BJ (cell line): ENCODE measurements around the gene DAB1. TPM values are rescaled to one million over a fixed set of nuclear protein-coding genes. Genes with fewer than 3 reads are reported as not detected.

Experiments used
- CTCF ChIA-PET: fragments of 350-600 bp; formaldehyde crosslinking; extraction: SDS; loops from one replicate; lab custom pipeline; 2021; ENCODE audit warnings: antibody characterized with exemption, inconsistent platforms; lab: Yijun Ruan, JAX
- POLR2A ChIA-PET: fragments of 300-600 bp; sonication (Branson Sonifier 250); formaldehyde crosslinking; extraction: SDS; loops from one replicate; lab custom pipeline; 2021; ENCODE audit warnings: antibody characterized with exemption; lab: Charles Lee
- DNase-seq: peaks from one replicate; pipeline ENCODE4 v3.0.0-alpha.2; 2011; ENCODE audit warnings: low read depth
- H3K27me3 ChIP-seq: 2 replicates; pipeline ENCODE4 v1.6.0; 2011; ENCODE audit warnings: low read length; ENCODE audit not compliant: control insufficient read depth, insufficient read depth
- H3K36me3 ChIP-seq: 2 replicates; pipeline ENCODE4 v1.5.1; 2011; ENCODE audit warnings: low read length; ENCODE audit not compliant: control insufficient read depth, insufficient read depth
- H3K4me3 ChIP-seq: 2 replicates; pipeline ENCODE4 v1.5.1; 2011; ENCODE audit warnings: low read depth, mild to moderate bottlenecking, control low read depth, low read length
- polyA plus RNA-seq: library from polyadenylated mRNA; depleted of rRNA; stranded (reverse); fragments of >200 nt; gene quantifications from 2 replicates; pipeline ENCODE4 v1.2.3, GENCODE V29; 2011
- TF ChIP-seq, protein P1 (sequence below): IDR thresholded peaks from 2 replicates; pipeline ENCODE4 v1.5.1; 2011; ENCODE audit warnings: low read depth, mild to moderate bottlenecking, control low read depth, inconsistent platforms, low read length, moderate library complexity; ENCODE audit not compliant: insufficient read depth

Gene DAB1
- polyA plus RNA-seq, 1 experiment: 0.91 TPM

GRCh38 chr1:57010511-57010910 is 413.3 kb downstream of the DAB1 start:
- no peaks in the 10 kb centered on the region for H3K27me3 ChIP-seq
- no peak overlapping the region for H3K4me3 ChIP-seq
- POLR2A ChIA-PET: no interaction called here
- CTCF ChIA-PET: no interaction called here
- DNase-seq: no peak
- no peaks in the 10 kb centered on the region for H3K36me3 ChIP-seq
- TF ChIP-seq, protein P1, sequence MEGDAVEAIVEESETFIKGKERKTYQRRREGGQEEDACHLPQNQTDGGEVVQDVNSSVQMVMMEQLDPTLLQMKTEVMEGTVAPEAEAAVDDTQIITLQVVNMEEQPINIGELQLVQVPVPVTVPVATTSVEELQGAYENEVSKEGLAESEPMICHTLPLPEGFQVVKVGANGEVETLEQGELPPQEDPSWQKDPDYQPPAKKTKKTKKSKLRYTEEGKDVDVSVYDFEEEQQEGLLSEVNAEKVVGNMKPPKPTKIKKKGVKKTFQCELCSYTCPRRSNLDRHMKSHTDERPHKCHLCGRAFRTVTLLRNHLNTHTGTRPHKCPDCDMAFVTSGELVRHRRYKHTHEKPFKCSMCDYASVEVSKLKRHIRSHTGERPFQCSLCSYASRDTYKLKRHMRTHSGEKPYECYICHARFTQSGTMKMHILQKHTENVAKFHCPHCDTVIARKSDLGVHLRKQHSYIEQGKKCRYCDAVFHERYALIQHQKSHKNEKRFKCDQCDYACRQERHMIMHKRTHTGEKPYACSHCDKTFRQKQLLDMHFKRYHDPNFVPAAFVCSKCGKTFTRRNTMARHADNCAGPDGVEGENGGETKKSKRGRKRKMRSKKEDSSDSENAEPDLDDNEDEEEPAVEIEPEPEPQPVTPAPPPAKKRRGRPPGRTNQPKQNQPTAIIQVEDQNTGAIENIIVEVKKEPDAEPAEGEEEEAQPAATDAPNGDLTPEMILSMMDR: no peak

DNA sequence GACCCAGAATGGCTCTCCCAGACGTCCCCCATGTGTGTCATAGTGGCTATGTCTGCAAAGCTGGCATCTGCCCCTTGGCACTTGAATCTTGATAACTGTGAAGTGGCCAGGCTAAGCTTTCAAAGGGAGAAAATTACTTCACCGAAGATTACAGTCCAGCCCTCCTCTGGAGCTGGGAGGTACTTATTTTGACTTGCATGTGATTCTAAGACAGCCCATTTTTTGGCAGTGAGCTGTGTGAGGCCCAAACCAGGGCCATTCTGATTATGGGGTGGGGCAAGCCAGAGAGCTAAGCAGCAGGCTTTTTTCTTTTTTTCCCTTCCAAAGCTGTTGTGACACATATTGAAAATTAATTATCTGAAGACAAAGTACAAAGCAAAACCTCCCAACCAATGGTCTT is 415.9 kb downstream of the DAB1 start:
- TF ChIP-seq, protein P1: no peak
- ChIA-PET CTCF (interaction anchor here (1.0 to 1.2 kb wide), 4 partner anchors 10 to 39 kb away, joined by 3 to 4 read pairs (median 4); no protein-coding TSS in a partner anchor), POLR2A (interaction anchor here (0.5 to 0.6 kb wide), 2 partner anchors 30 to 646 kb away, joined by 3 to 15 read pairs; no protein-coding TSS in a partner anchor)
- H3K4me3 ChIP-seq: no peak overlapping the region
- no peak for DNase-seq
- no peaks in the 10 kb centered on the region for H3K36me3 ChIP-seq
- H3K27me3 ChIP-seq: no peaks in the 10 kb centered on the region

DNA sequence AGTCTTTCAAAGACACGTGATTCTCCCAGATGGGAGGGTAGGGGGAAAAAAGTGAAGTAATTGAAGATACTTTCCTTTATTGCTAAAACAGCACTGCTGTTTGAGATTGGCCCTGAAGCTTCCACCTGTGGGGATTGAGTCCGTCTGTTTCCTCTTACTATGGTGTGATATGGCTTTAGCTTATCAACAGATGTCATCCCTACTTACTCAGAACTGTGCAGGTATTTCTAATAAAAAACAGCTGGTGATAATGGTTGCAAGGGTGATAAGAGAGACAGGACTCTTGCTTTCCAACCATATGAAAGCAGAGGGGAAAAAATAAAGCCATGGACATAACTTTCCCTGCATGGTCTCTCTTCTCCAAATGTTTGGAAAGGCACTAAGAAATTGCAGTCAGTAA is 416.4 kb downstream of the DAB1 start:
- POLR2A ChIA-PET: interaction anchor here (0.5 kb wide), 1 partner anchor 646 kb away, joined by 15 read pairs; no protein-coding TSS in a partner anchor
- DNase-seq: no peak
- TF ChIP-seq, protein P1: no peak
- H3K36me3 ChIP-seq: no peaks in the 10 kb centered on the region
- CTCF ChIA-PET: interaction anchor here (1.0 to 1.2 kb wide), 2 partner anchors 11 to 39 kb away, joined by 3 to 4 read pairs; no protein-coding TSS in a partner anchor
- no peaks in the 10 kb centered on the region for H3K27me3 ChIP-seq
- H3K4me3 ChIP-seq: no peak overlapping the region

GRCh38 chr1:57003398-57004139 is 420.3 kb downstream of the DAB1 start:
- Histone ChIP-seq H3K36me3 (no peaks in the 10 kb centered on the region), H3K4me3 (no peak overlapping the region), H3K27me3 (no peaks in the 10 kb centered on the region)
- ChIA-PET POLR2A (interaction anchor here (0.6 kb wide), 1 partner anchor 9 kb away, joined by 3 read pairs; no protein-coding TSS in a partner anchor), CTCF (no interaction called here)
- no peak for DNase-seq
- TF ChIP-seq, protein P1: no peak

- TF ChIP-seq, protein P1: no peak
- ChIA-PET POLR2A (no interaction called here), CTCF (no interaction called here)
- DNase-seq: no peak
- Histone ChIP-seq H3K27me3 (no peaks in the 10 kb centered on the region), H3K36me3 (no peaks in the 10 kb centered on the region), H3K4me3 (no peak overlapping the region)
These were observed 428.3 kb downstream of the DAB1 start for GRCh38 chr1:56995414-56996100.
